GM12892 (cell line): ENCODE data around the gene LMBR1L.

Experiments
- POLR2A ChIP-seq: IDR thresholded peaks from 2 replicates; pipeline ENCODE4 v1.6.1; 2011; ENCODE audit warnings: low read depth, low read length, control low read depth
- POLR2AphosphoS5 ChIP-seq: IDR thresholded peaks from 2 replicates; pipeline ENCODE4 v1.6.1; 2011; ENCODE audit warnings: low read depth, low read length, control low read depth

GRCh38 chr12:49048953-49049352 is 61.7 kb downstream of the LMBR1L start:
- no peak for TF ChIP-seq POLR2A
- TF ChIP-seq POLR2AphosphoS5: no peak
